GM21529 (cell line): ENCODE results near the gene LPIN3.

Experiments
- ATAC-seq: cut with Tn5 transposase; IDR thresholded peaks from one replicate; pipeline ENCODE4 v1.9.1; 2021; ENCODE audit not compliant: unreplicated experiment

Gene LPIN3

GRCh38 chr20:41348430-41349172, 8.0 kb downstream of the LPIN3 start:
- no peak for ATAC-seq

- no peak for ATAC-seq
Measured at GRCh38 chr20:41349266-41349665, 8.6 kb downstream of the LPIN3 start.

- no peak for ATAC-seq
Measured at GRCh38 chr20:41349943-41350342, 9.3 kb downstream of the LPIN3 start.

GRCh38 chr20:41350408-41350962, 9.9 kb downstream of the LPIN3 start:
- ATAC-seq: no peak

GRCh38 chr20:41352106-41352505, 11.5 kb downstream of the LPIN3 start:
- ATAC-seq: no peak

GRCh38 chr20:41352666-41353065, 12.0 kb downstream of the LPIN3 start:
- ATAC-seq: no peak

- ATAC-seq: no peak
Measured at GRCh38 chr20:41353530-41353929, 12.9 kb downstream of the LPIN3 start.

- ATAC-seq: no peak
Measured at GRCh38 chr20:41355192-41355591, 14.6 kb downstream of the LPIN3 start.

- no peak for ATAC-seq
Measured at GRCh38 chr20:41355598-41356203, 15.1 kb downstream of the LPIN3 start.

GRCh38 chr20:41356951-41357350, 16.3 kb downstream of the LPIN3 start:
- no peak for ATAC-seq

- ATAC-seq: no peak
Measured at GRCh38 chr20:41357424-41358163, 17.0 kb downstream of the LPIN3 start.

- no peak for ATAC-seq
Measured at GRCh38 chr20:41358230-41358629, 17.6 kb downstream of the LPIN3 start.

- no peak for ATAC-seq
Measured at GRCh38 chr20:41358717-41359116, 18.1 kb downstream of the LPIN3 start.

- ATAC-seq: no peak
Measured at GRCh38 chr20:41359541-41360011, 19.0 kb downstream of the LPIN3 start.

- no peak for ATAC-seq
Measured at GRCh38 chr20:41360831-41361756, 20.5 kb downstream of the LPIN3 start.

- no peak for ATAC-seq
Measured at GRCh38 chr20:41361757-41362747, 21.4 kb downstream of the LPIN3 start.

- no peak for ATAC-seq
Measured at GRCh38 chr20:41362748-41363140, 22.1 kb downstream of the LPIN3 start.

- no peak for ATAC-seq
Measured at GRCh38 chr20:41363601-41364000, 23.0 kb downstream of the LPIN3 start.

GRCh38 chr20:41364236-41364855, 23.7 kb downstream of the LPIN3 start:
- ATAC-seq: no peak
